NCI-H748 treated with DMSO at 0.1 percent for 48 hours (cell line): ENCODE results near the gene SPRR5.

ENCODE experiments used
- DNase-seq: peaks from one replicate; lab custom pipeline; 2025; lab: John Stamatoyannopoulos, UW

SPRR5 gene

GRCh38 chr1:152946651-152947256 is at the start of gene SPRR5:
SPRR5 (plus strand) TSS chr1:152947206; CDS start chr1:152948555, 1,349 bp downstream.
- DNase-seq = no peak

GRCh38 chr1:152899027-152899426 is 48.0 kb upstream of the SPRR5 start:
- no peak for DNase-seq

- DNase-seq = no peak
Observed at GRCh38 chr1:152899883-152900282, 47.1 kb upstream of the SPRR5 start.

- no peak for DNase-seq
Observed at GRCh38 chr1:152901631-152902030, 45.4 kb upstream of the SPRR5 start.

GRCh38 chr1:152902636-152903035 is 44.4 kb upstream of the SPRR5 start:
- DNase-seq = no peak

GRCh38 chr1:152904688-152905440 is 42.1 kb upstream of the SPRR5 start:
- no peak for DNase-seq

GRCh38 chr1:152906023-152906565 is 40.9 kb upstream of the SPRR5 start:
- DNase-seq = no peak

GRCh38 chr1:152907686-152908601 is 39.1 kb upstream of the SPRR5 start, which contains the start of gene IVL:
IVL (plus strand) TSS chr1:152908546; CDS start chr1:152909798, 1,252 bp downstream.
- no peak for DNase-seq

GRCh38 chr1:152909206-152909605 is 37.8 kb upstream of the SPRR5 start:
- no peak for DNase-seq

GRCh38 chr1:152912471-152912870 is 34.5 kb upstream of the SPRR5 start:
- DNase-seq = no peak

GRCh38 chr1:152912900-152913299 is 34.1 kb upstream of the SPRR5 start:
- no peak for DNase-seq

- DNase-seq = no peak
Observed at GRCh38 chr1:152917794-152918193, 29.2 kb upstream of the SPRR5 start.

GRCh38 chr1:152919071-152919470 is 27.9 kb upstream of the SPRR5 start:
- no peak for DNase-seq

GRCh38 chr1:152924191-152924590 is 22.8 kb upstream of the SPRR5 start:
- DNase-seq = no peak

- DNase-seq = no peak
Observed at GRCh38 chr1:152926091-152926490, 20.9 kb upstream of the SPRR5 start.

- DNase-seq = no peak
Observed at GRCh38 chr1:152928671-152929070, 18.3 kb upstream of the SPRR5 start.

GRCh38 chr1:152932170-152932811 is 14.7 kb upstream of the SPRR5 start:
- DNase-seq = no peak

- DNase-seq = no peak
Observed at GRCh38 chr1:152933196-152933595, 13.8 kb upstream of the SPRR5 start.

GRCh38 chr1:152940614-152941013 is 6.4 kb upstream of the SPRR5 start:
- no peak for DNase-seq

- no peak for DNase-seq
Observed at GRCh38 chr1:152941037-152941711, 5.8 kb upstream of the SPRR5 start.

- DNase-seq = no peak
Observed at GRCh38 chr1:152942161-152942560, 4.8 kb upstream of the SPRR5 start.
